SK-N-SH (cell line): Measurements from ENCODE around the gene IL21R. TPM values are rescaled to one million over a fixed set of nuclear protein-coding genes. Genes with fewer than 3 reads are reported as not detected.

ENCODE experiments used
- CTCF ChIA-PET: fragments of 300-600, 350-600 bp; formaldehyde crosslinking; extraction: SDS; loops from one replicate; lab custom pipeline; 2021; lab: Yijun Ruan, JAX
- POLR2A ChIA-PET: fragments of 350-600 bp; sonication (Branson Sonifier 250); formaldehyde crosslinking; extraction: SDS; loops from one replicate; lab custom pipeline; 2020; ENCODE audit warnings: antibody characterized with exemption, inconsistent platforms; lab: Yijun Ruan, JAX
- DNase-seq: peaks from one replicate; pipeline ENCODE4 v3.0.0; 2012
- H2AFZ ChIP-seq: fragments of 200-600 bp; sonication (generic); 2 replicates; pipeline ENCODE4 v1.8.1; 2016; ENCODE audit warnings: antibody characterized with exemption, mild to moderate bottlenecking, low read depth
- H3F3A ChIP-seq: fragments of 200-600 bp; sonication (generic); replicated peaks from 2 replicates; pipeline ENCODE3; 2016; ENCODE audit warnings: antibody characterized with exemption, mild to moderate bottlenecking; ENCODE audit not compliant: insufficient read depth
- H3K27ac ChIP-seq, 2 experiments: fragments of 200-500 bp in 1 of 2; fragments of 200-600 bp in 1 of 2; sonication (Bioruptor generic) in 1 of 2; sonication (generic), shearing (Covaris generic) in 1 of 2; 2 replicates each; pipeline versions ENCODE4 v1.5.1 to v1.6.1; 2014 to 2016; ENCODE audit warnings: low read depth in 2 of 2, inconsistent platforms in 1 of 2, low read length in 1 of 2, mild to moderate bottlenecking in 1 of 2, mixed read lengths in 1 of 2
- H3K27me3 ChIP-seq: fragments of 200-600 bp; sonication (generic), shearing (Covaris generic); 2 replicates; pipeline ENCODE4 v1.6.1; 2016; ENCODE audit warnings: mixed run types; ENCODE audit not compliant: insufficient read depth
- H3K36me3 ChIP-seq, 2 experiments: fragments of 200-500 bp in 1 of 2; fragments of 200-600 bp in 1 of 2; sonication (Bioruptor generic) in 1 of 2; sonication (generic) in 1 of 2; replicated peaks in 1 of 2; 2 replicates each; pipeline versions ENCODE3 to v1.5.1; 2014 to 2016; ENCODE audit warnings: low read length in 1 of 2, mild to moderate bottlenecking in 1 of 2; ENCODE audit not compliant: insufficient read depth in 2 of 2, control insufficient read depth in 1 of 2
- H3K4me1 ChIP-seq, 2 experiments: fragments of 200-500 bp in 1 of 2; fragments of 200-600 bp in 1 of 2; sonication (Bioruptor generic) in 1 of 2; sonication (generic), shearing (Covaris generic) in 1 of 2; 2 replicates each; pipeline versions ENCODE4 v1.5.1 to v1.6.1; 2014 to 2016; ENCODE audit warnings: low read depth in 1 of 2, low read length in 1 of 2, mixed run types in 1 of 2; ENCODE audit not compliant: insufficient read depth in 2 of 2, control insufficient read depth in 1 of 2
- H3K4me2 ChIP-seq: fragments of 200-600 bp; sonication (generic), shearing (Covaris generic); 2 replicates; pipeline ENCODE4 v1.6.1; 2017; ENCODE audit warnings: mixed run types
- H3K4me3 ChIP-seq, 2 experiments: fragments of 200-500 bp in 1 of 2; fragments of 200-600 bp in 1 of 2; sonication (Bioruptor generic) in 1 of 2; sonication (generic), shearing (Covaris generic) in 1 of 2; 2 replicates each; pipeline versions ENCODE4 v1.5.1 to v1.8.1; 2014 to 2016; ENCODE audit warnings: low read depth in 2 of 2, inconsistent platforms in 1 of 2, low read length in 1 of 2, mild to moderate bottlenecking in 1 of 2, mixed read lengths in 1 of 2, moderate library complexity in 1 of 2
- H3K79me2 ChIP-seq: fragments of 200-600 bp; sonication (generic); 2 replicates; pipeline ENCODE4 v1.8.1; 2017; ENCODE audit warnings: mild to moderate bottlenecking; ENCODE audit not compliant: insufficient read depth
- H3K9ac ChIP-seq: fragments of 200-600 bp; sonication (generic); 2 replicates; pipeline ENCODE4 v1.6.1; 2017; ENCODE audit warnings: mixed run types
- H3K9me2 ChIP-seq: fragments of 200-600 bp; sonication (generic); 2 replicates; pipeline ENCODE4 v1.6.1; 2017; ENCODE audit warnings: mixed run types
- H3K9me3 ChIP-seq: fragments of 200-600 bp; sonication (generic); 2 replicates; pipeline ENCODE4 v1.6.1; 2017; ENCODE audit warnings: mixed run types, mild to moderate bottlenecking, moderate library complexity
- H4K20me1 ChIP-seq: fragments of 200-600 bp; sonication (generic); 2 replicates; pipeline ENCODE4 v1.6.1; 2017; ENCODE audit warnings: mild to moderate bottlenecking, mixed run types; ENCODE audit not compliant: insufficient read depth
- CHD2 ChIP-seq: fragments of 150-350 bp; IDR thresholded peaks from 2 replicates; pipeline ENCODE4 v1.6.1; 2018; ENCODE audit warnings: low read length; ENCODE audit not compliant: partially characterized antibody
- ELF1 ChIP-seq: IDR thresholded peaks from 2 replicates; pipeline ENCODE4 v1.4.0; 2012
- FOXM1 ChIP-seq: IDR thresholded peaks from 2 replicates; pipeline ENCODE4 v1.4.0; 2012; ENCODE audit warnings: low read depth, mild to moderate bottlenecking
- GABPA ChIP-seq: IDR thresholded peaks from 2 replicates; pipeline ENCODE4 v1.4.0; 2012; ENCODE audit warnings: low read depth, mild to moderate bottlenecking
- GATA2 ChIP-seq: sonication (generic); formaldehyde crosslinking; IDR thresholded peaks from 2 replicates; pipeline ENCODE4 v1.5.0; 2020; ENCODE audit warnings: mild to moderate bottlenecking, missing genetic modification reagents
- JUND ChIP-seq: IDR thresholded peaks from 2 replicates; pipeline ENCODE4 v1.4.0; 2012
- MEF2A ChIP-seq: IDR thresholded peaks from 2 replicates; pipeline ENCODE4 v1.4.0; 2012; ENCODE audit warnings: low read depth, borderline replicate concordance
- MXI1 ChIP-seq: IDR thresholded peaks from 2 replicates; pipeline ENCODE4 v1.6.1; 2012; ENCODE audit warnings: mild to moderate bottlenecking, low read depth, low read length, improper control_type of control experiment
- NFIC ChIP-seq: IDR thresholded peaks from 2 replicates; pipeline ENCODE4 v1.4.0; 2012; ENCODE audit warnings: borderline replicate concordance
- NRF1 ChIP-seq: IDR thresholded peaks from 2 replicates; pipeline ENCODE4 v1.6.1; 2012; ENCODE audit warnings: low read depth, mild to moderate bottlenecking, low read length
- RAD21 ChIP-seq: IDR thresholded peaks from 2 replicates; pipeline ENCODE4 v1.6.1; 2012; ENCODE audit warnings: mild to moderate bottlenecking, low read length
- RXRA ChIP-seq: IDR thresholded peaks from 2 replicates; pipeline ENCODE4 v1.4.0; 2012; ENCODE audit warnings: low read depth, mild to moderate bottlenecking, borderline replicate concordance
- TAF1 ChIP-seq: IDR thresholded peaks from 2 replicates; pipeline ENCODE4 v1.6.1; 2012; ENCODE audit warnings: low read depth, mild to moderate bottlenecking, low read length, moderate library complexity, borderline replicate concordance
- TCF12 ChIP-seq: IDR thresholded peaks from 2 replicates; pipeline ENCODE4 v1.4.0; 2012
- TEAD4 ChIP-seq: IDR thresholded peaks from 2 replicates; pipeline ENCODE4 v1.4.0; 2012; ENCODE audit warnings: mild to moderate bottlenecking, borderline replicate concordance; ENCODE audit not compliant: insufficient read depth
- USF1 ChIP-seq: IDR thresholded peaks from 2 replicates; pipeline ENCODE4 v1.4.0; 2012; ENCODE audit warnings: low read depth, borderline replicate concordance
- ZBTB33 ChIP-seq: IDR thresholded peaks from 2 replicates; pipeline ENCODE4 v1.4.0; 2012; ENCODE audit warnings: low read depth, borderline replicate concordance
- WGBS: methylation state at CpG from one replicate; pipeline ENCODE4 v1.1.6; 2017; ENCODE audit warnings: low lambda C conversion rate; 5-methylcytosine and 5-hydroxymethylcytosine counted together
- polyA plus RNA-seq, 3 experiments: library from polyadenylated mRNA; depleted of rRNA; stranded (reverse); fragments of >200 nt; gene quantifications; 2 replicates each; pipeline ENCODE4 v1.2.3, GENCODE V29; 2012
- TF ChIP-seq, protein P1 (sequence below): fragments of 150-350 bp; IDR thresholded peaks from 2 replicates; pipeline ENCODE4 v1.6.1; 2016; ENCODE audit warnings: mild to moderate bottlenecking, low read depth, low read length
- TF ChIP-seq, protein P2 (sequence below): IDR thresholded peaks from 2 replicates; pipeline ENCODE4; 2012

The IL21R gene
- polyA plus RNA-seq, 1 of the 3 experiments (the other 2 are of a cell fraction), result 0.13 TPM

GRCh38 chr16:27370318-27370717, 31.7 kb upstream of the IL21R start (continued):
- TF ChIP-seq, protein P1, sequence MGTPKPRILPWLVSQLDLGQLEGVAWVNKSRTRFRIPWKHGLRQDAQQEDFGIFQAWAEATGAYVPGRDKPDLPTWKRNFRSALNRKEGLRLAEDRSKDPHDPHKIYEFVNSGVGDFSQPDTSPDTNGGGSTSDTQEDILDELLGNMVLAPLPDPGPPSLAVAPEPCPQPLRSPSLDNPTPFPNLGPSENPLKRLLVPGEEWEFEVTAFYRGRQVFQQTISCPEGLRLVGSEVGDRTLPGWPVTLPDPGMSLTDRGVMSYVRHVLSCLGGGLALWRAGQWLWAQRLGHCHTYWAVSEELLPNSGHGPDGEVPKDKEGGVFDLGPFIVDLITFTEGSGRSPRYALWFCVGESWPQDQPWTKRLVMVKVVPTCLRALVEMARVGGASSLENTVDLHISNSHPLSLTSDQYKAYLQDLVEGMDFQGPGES, result no peak
- TF ChIP-seq TCF12, result no peak
- TF ChIP-seq MXI1, result no peak

DNA sequence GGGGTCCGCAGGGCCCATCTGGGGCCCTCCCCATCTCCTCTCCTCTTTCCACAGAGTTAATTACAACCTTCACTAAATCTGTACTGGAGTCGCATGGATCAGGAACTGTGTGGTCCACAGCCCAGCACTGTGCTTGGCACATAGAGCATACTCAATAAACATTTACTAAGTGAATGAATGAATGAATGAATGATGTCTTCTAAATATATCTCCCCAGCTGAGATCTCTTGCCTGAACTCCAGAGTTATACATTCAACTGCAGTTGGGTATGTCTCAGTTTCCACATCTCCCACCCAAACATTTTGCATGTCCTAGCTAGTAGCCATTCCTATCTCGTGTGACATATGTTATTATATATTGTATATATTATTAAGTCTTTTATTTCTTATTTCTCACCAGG, 28.7 kb upstream of the IL21R start:
- TF ChIP-seq, protein P2, sequence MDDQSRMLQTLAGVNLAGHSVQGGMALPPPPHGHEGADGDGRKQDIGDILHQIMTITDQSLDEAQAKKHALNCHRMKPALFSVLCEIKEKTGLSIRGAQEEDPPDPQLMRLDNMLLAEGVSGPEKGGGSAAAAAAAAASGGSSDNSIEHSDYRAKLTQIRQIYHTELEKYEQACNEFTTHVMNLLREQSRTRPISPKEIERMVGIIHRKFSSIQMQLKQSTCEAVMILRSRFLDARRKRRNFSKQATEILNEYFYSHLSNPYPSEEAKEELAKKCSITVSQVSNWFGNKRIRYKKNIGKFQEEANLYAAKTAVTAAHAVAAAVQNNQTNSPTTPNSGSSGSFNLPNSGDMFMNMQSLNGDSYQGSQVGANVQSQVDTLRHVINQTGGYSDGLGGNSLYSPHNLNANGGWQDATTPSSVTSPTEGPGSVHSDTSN, result no peak
- TF ChIP-seq MEF2A (no peak), GABPA (no peak), RXRA (no peak), USF1 (no peak), ELF1 (no peak), RAD21 (no peak), JUND (no peak)
- TF ChIP-seq, protein P1, result no peak
- ChIA-PET CTCF (interaction anchor here (1.0 to 1.5 kb wide), 2 partner anchors 28 to 194 kb away, joined by 5 to 7 read pairs; no protein-coding TSS in a partner anchor), POLR2A (no interaction called here)
- no peaks in the 10 kb centered on the region for H3K36me3 ChIP-seq
- H3K4me1 ChIP-seq, result no peaks in the 10 kb centered on the region
- H4K20me1 ChIP-seq, result no peaks in the 10 kb centered on the region
- no peak overlapping the region for H3K4me2 ChIP-seq
- no peak overlapping the region for H3K9ac ChIP-seq
- H3K4me3 ChIP-seq, result no peak overlapping the region
- H3K79me2 ChIP-seq, result no peaks in the 10 kb centered on the region
- no peak for DNase-seq
- no peaks in the 10 kb centered on the region for H3K9me2 ChIP-seq
- no peaks in the 10 kb centered on the region for H3K9me3 ChIP-seq
- 84% methylated on average over 3 of the region's 3 CpGs for WGBS
- no peak overlapping the region for H3K27ac ChIP-seq
- no peaks in the 10 kb centered on the region for H3K27me3 ChIP-seq
- H2AFZ ChIP-seq, result no peak overlapping the region
- H3F3A ChIP-seq, result no peaks in the 10 kb centered on the region

GRCh38 chr16:27374221-27374803, 27.7 kb upstream of the IL21R start:
- DNase-seq, result no peak
- Histone ChIP-seq H3F3A (no peaks in the 10 kb centered on the region), H3K4me3 (no peak overlapping the region), H3K9ac (no peak overlapping the region), H4K20me1 (no peaks in the 10 kb centered on the region), H2AFZ (peak overlapping the region; percentile 57; the same call in 1 of the 2 replicates), H3K4me1 (no peaks in the 10 kb centered on the region), H3K9me2 (no peaks in the 10 kb centered on the region), H3K79me2 (no peaks in the 10 kb centered on the region), H3K9me3 (no peaks in the 10 kb centered on the region), H3K27me3 (no peaks in the 10 kb centered on the region), H3K36me3 (no peaks in the 10 kb centered on the region), H3K27ac (no peak overlapping the region), H3K4me2 (no peak overlapping the region)
- WGBS, result 84% methylated on average over 8 of the region's 8 CpGs
- CTCF ChIA-PET, result interaction anchor here (0.6 to 2.8 kb wide), 9 partner anchors 8 to 265 kb away, joined by 3 to 9 read pairs (median 3); no protein-coding TSS in a partner anchor
- TF ChIP-seq FOXM1 (no peak), ZBTB33 (no peak), CHD2 (no peak), GABPA (no peak), ELF1 (no peak), NFIC (no peak), TAF1 (no peak), TEAD4 (no peak), MXI1 (no peak), MEF2A (no peak), NRF1 (no peak), GATA2 (CRISPR knock-in tag) (no peak)
- POLR2A ChIA-PET, result no interaction called here
